GM19239 (cell line): ENCODE results near the gene RPUSD1.

Experiments
- DNase-seq: peaks from one replicate; pipeline ENCODE4 v3.0.0; 2011; ENCODE audit warnings: low spot score; ENCODE audit not compliant: insufficient read length
- FAIRE-seq: peaks from 2 replicates; lab custom pipeline; 2011; peaks lifted over from hg19 to GRCh38; lab: Jason Lieb, UNC

RPUSD1 gene

GRCh38 chr16:769184-769784 is 18.9 kb downstream of the RPUSD1 start:
- no peak for FAIRE-seq
- DNase-seq, result no peak

- FAIRE-seq (no peak), DNase-seq (no peak)
Measured at GRCh38 chr16:768428-768827, 19.8 kb downstream of the RPUSD1 start.

- no peak for DNase-seq
- FAIRE-seq, result no peak
Measured at GRCh38 chr16:767743-768235, 20.4 kb downstream of the RPUSD1 start.

GRCh38 chr16:766820-767640 is 21.2 kb downstream of the RPUSD1 start:
- no peak for FAIRE-seq
- no peak for DNase-seq

- DNase-seq (no peak), FAIRE-seq (no peak)
Measured at GRCh38 chr16:766008-766819, 22.0 kb downstream of the RPUSD1 start.

GRCh38 chr16:765488-765865 is 22.7 kb downstream of the RPUSD1 start:
- no peak for DNase-seq
- FAIRE-seq, result no peak

GRCh38 chr16:764848-765487 is 23.2 kb downstream of the RPUSD1 start:
- no peak for DNase-seq
- FAIRE-seq, result no peak

- no peak for DNase-seq
- FAIRE-seq, result no peak
Measured at GRCh38 chr16:764184-764750, 23.9 kb downstream of the RPUSD1 start.

GRCh38 chr16:763369-764183 is 24.6 kb downstream of the RPUSD1 start:
- DNase-seq, result no peak
- FAIRE-seq, result no peak

- no peak for DNase-seq
- no peak for FAIRE-seq
Measured at GRCh38 chr16:762595-763268, 25.4 kb downstream of the RPUSD1 start.

- DNase-seq (no peak), FAIRE-seq (no peak)
Measured at GRCh38 chr16:761625-762513, 26.3 kb downstream of the RPUSD1 start.

GRCh38 chr16:760545-761343 is 27.4 kb downstream of the RPUSD1 start, which contains the start of gene MSLN:
MSLN (plus strand) TSS chr16:760734; CDS start chr16:762681, 1,947 bp downstream.
- DNase-seq (no peak), FAIRE-seq (no peak)

- FAIRE-seq, result no peak
- DNase-seq, result no peak
Measured at GRCh38 chr16:760065-760464, 28.1 kb downstream of the RPUSD1 start.

- no peak for DNase-seq
- FAIRE-seq, result no peak
Measured at GRCh38 chr16:759110-759910, 28.9 kb downstream of the RPUSD1 start.

GRCh38 chr16:756428-756827 is 31.8 kb downstream of the RPUSD1 start:
- DNase-seq, result no peak
- no peak for FAIRE-seq

GRCh38 chr16:754656-755055 is 33.5 kb downstream of the RPUSD1 start:
- DNase-seq, result no peak
- FAIRE-seq, result no peak
